Glutamatergic neuron (in vitro differentiated cells): ENCODE results near the gene DLAT. TPM values are rescaled to one million over a fixed set of nuclear protein-coding genes. Genes with fewer than 3 reads are reported as not detected.
A peak's percentile ranks its signal among the peaks of the same experiment; 100 is the strongest.
"Not testable (repeated sequence)": the region's sequence is repeated elsewhere in the genome, so short reads cannot be mapped to it uniquely, and the experiment has no call there.

Source experiments
- DNase-seq: peaks from one replicate; pipeline ENCODE4 v3.0.0; 2022
- H3K27ac Mint-ChIP-seq: one replicate; pipeline ENCODE4 v1.8.0; 2020; ENCODE audit warnings: mild to moderate bottlenecking, mixed read lengths, inconsistent platforms; ENCODE audit not compliant: unreplicated experiment
- H3K27me3 Mint-ChIP-seq: one replicate; pipeline ENCODE4 v1.8.0; 2020; ENCODE audit warnings: mild to moderate bottlenecking, moderate library complexity, mixed read lengths, inconsistent platforms; ENCODE audit not compliant: unreplicated experiment
- H3K36me3 Mint-ChIP-seq: one replicate; pipeline ENCODE4 v1.8.0; 2020; ENCODE audit warnings: mild to moderate bottlenecking, mixed read lengths, inconsistent platforms; ENCODE audit not compliant: unreplicated experiment
- H3K4me1 Mint-ChIP-seq: one replicate; pipeline ENCODE4 v1.8.0; 2020; ENCODE audit warnings: mild to moderate bottlenecking, low read depth, mixed read lengths, inconsistent platforms; ENCODE audit not compliant: unreplicated experiment
- H3K4me3 Mint-ChIP-seq: one replicate; pipeline ENCODE4 v1.8.0; 2020; ENCODE audit warnings: mild to moderate bottlenecking, mixed read lengths, inconsistent platforms; ENCODE audit not compliant: unreplicated experiment
- H3K9me3 Mint-ChIP-seq: one replicate; pipeline ENCODE4 v1.8.0; 2020; ENCODE audit warnings: mild to moderate bottlenecking, moderate library complexity, mixed read lengths, inconsistent platforms; ENCODE audit not compliant: unreplicated experiment
- CTCF ChIP-seq: fragments of 200-600 bp; sonication (generic); IDR thresholded peaks from one replicate; pipeline ENCODE4 v1.5.0; 2021; ENCODE audit not compliant: partially characterized antibody, unreplicated experiment
- total RNA-seq: library from RNA; stranded (reverse); fragmentation: NEBNext Ultra II Directional; extraction: Animal tissue kit (Norgen Biotek cat#: 25700); gene quantifications from one replicate; pipeline ENCODE4 v1.2.1, GENCODE V29; 2021; ENCODE audit not compliant: unreplicated experiment

Gene DLAT
- total RNA-seq, 1 donor from 2014 or later: 55.0 TPM

GRCh38 chr11:112085822-112086421 is 60.7 kb downstream of the DLAT start:
- Mint-ChIP-seq H3K4me3 (peak overlapping the region; percentile 99), H3K9me3 (peaks cover 9% of the 10 kb centered on the region), H3K4me1 (peaks cover 17% of the 10 kb centered on the region), H3K27ac (peak overlapping the region; percentile 98), H3K27me3 (peaks cover 6% of the 10 kb centered on the region), H3K36me3 (no peaks in the 10 kb centered on the region)
- DNase-seq: peak; percentile 17
- TF ChIP-seq CTCF: no peak

- peaks cover 6% of the 10 kb centered on the region for H3K27me3 Mint-ChIP-seq
- DNase-seq: peak; percentile 94
- peaks cover 9% of the 10 kb centered on the region for H3K9me3 Mint-ChIP-seq
- peak within 1 kb of the TSS; percentile 98 for H3K27ac Mint-ChIP-seq
- peak within 1 kb of the TSS; percentile 99 for H3K4me3 Mint-ChIP-seq
- H3K36me3 Mint-ChIP-seq: no peaks in the 10 kb centered on the region
- TF ChIP-seq CTCF: no peak
- H3K4me1 Mint-ChIP-seq: peaks cover 17% of the 10 kb centered on the region
These were observed 61.4 kb downstream of the DLAT start, which contains the start of the genes SDHD and TIMM8B for GRCh38 chr11:112086422-112087191. Gene SDHD, plus strand, starts transcription at chr11:112086873. Its CDS starts 35 bp downstream, at chr11:112086908. Gene TIMM8B, minus strand, starts transcription at chr11:112086756. Its CDS starts 33 bp downstream, at chr11:112086723.

GRCh38 chr11:112087212-112087611 is 62.0 kb downstream of the DLAT start:
- H3K27me3 Mint-ChIP-seq: peaks cover 6% of the 10 kb centered on the region
- no peak for TF ChIP-seq CTCF
- no peaks in the 10 kb centered on the region for H3K36me3 Mint-ChIP-seq
- no peak for DNase-seq
- peak overlapping the region; percentile 99 for H3K4me3 Mint-ChIP-seq
- H3K4me1 Mint-ChIP-seq: peaks cover 17% of the 10 kb centered on the region
- H3K9me3 Mint-ChIP-seq: peaks cover 9% of the 10 kb centered on the region
- H3K27ac Mint-ChIP-seq: peak overlapping the region; percentile 98

GRCh38 chr11:112095302-112095701 is 70.1 kb downstream of the DLAT start:
- not testable (repeated sequence) for H3K4me1 Mint-ChIP-seq, H3K4me3 Mint-ChIP-seq, H3K36me3 Mint-ChIP-seq, DNase-seq, H3K9me3 Mint-ChIP-seq, H3K27me3 Mint-ChIP-seq, H3K27ac Mint-ChIP-seq

GRCh38 chr11:112096194-112096593 is 71.0 kb downstream of the DLAT start:
- Mint-ChIP-seq H3K36me3 (no peaks in the 10 kb centered on the region), H3K4me3 (no peak overlapping the region), H3K4me1 (no peaks in the 10 kb centered on the region), H3K27me3 (peaks cover 1% of the 10 kb centered on the region), H3K9me3 (no peaks in the 10 kb centered on the region), H3K27ac (no peak overlapping the region)
- no peak for DNase-seq
- TF ChIP-seq CTCF: no peak
